HepG2 (cell line): ENCODE measurements around the gene TM4SF5. TPM values are rescaled to one million over a fixed set of nuclear protein-coding genes. Genes with fewer than 3 reads are reported as not detected.

Source experiments
- ATAC-seq: fragments of 200-7000 bp; cut with Tn5 transposase; 3 replicates; pipeline ENCODE4 v1.9.1; 2020; ENCODE audit warnings: mild to moderate bottlenecking, moderate library complexity
- BruUV-seq: library from RNA; stranded (reverse); fragments of 400-500 nt; replicated peaks from 2 replicates; lab custom pipeline; 2021; lab: Mats Ljungman, UMichigan
- CTCF ChIA-PET: fragments of 300-600 bp; formaldehyde crosslinking; extraction: SDS; loops from one replicate; lab custom pipeline; 2021; ENCODE audit warnings: low total read pairs, inconsistent platforms, low intra/inter-chr PET ratio; lab: Yijun Ruan, JAX
- POLR2A ChIA-PET: fragments of 350-600 bp; sonication (Branson Sonifier 250); formaldehyde crosslinking; loops from one replicate; lab custom pipeline; 2020; ENCODE audit warnings: antibody characterized with exemption, inconsistent platforms; lab: Yijun Ruan, JAX
- DNase-seq: peaks from one replicate; pipeline ENCODE4 v3.0.0-alpha.2; 2015; ENCODE audit warnings: low spot score
- FAIRE-seq: peaks from 3 replicates; lab custom pipeline; 2011; peaks lifted over from hg19 to GRCh38; lab: Jason Lieb, UNC
- H2AFZ ChIP-seq: one replicate; pipeline ENCODE4 v1.6.1; 2011; ENCODE audit warnings: low read length, inconsistent platforms
- H3K27ac ChIP-seq: fragments of 300-600 bp; 3 replicates; pipeline ENCODE4 v1.8.0; 2011; ENCODE audit warnings: mixed run types, mild to moderate bottlenecking, mixed read lengths, low read length, inconsistent platforms; ENCODE audit not compliant: insufficient read depth; ENCODE audit errors: extremely low read length
- H3K27me3 ChIP-seq, 2 experiments: fragments of 200-600 bp in 1 of 2; 2 replicates in 1 of 2; 3 replicates in 1 of 2; pipeline versions ENCODE4 v1.6.0 to v1.8.0; 2011; ENCODE audit warnings: low read length in 2 of 2, mild to moderate bottlenecking in 2 of 2, moderate library complexity in 2 of 2, inconsistent platforms in 1 of 2; ENCODE audit not compliant: insufficient read depth in 2 of 2, control insufficient read depth in 1 of 2
- H3K36me3 ChIP-seq, 2 experiments: fragments of 200-600 bp in 1 of 2; replicated peaks in 1 of 2; 2 replicates in 1 of 2; 3 replicates in 1 of 2; pipeline versions ENCODE4 v1.5.1 to v1.8.0; 2011; ENCODE audit warnings: low read length in 2 of 2, inconsistent platforms in 1 of 2; ENCODE audit not compliant: insufficient read depth in 2 of 2, control insufficient read depth in 1 of 2
- H3K4me1 ChIP-seq: 2 replicates; pipeline ENCODE4 v1.5.1; 2012; ENCODE audit warnings: low read length, inconsistent platforms; ENCODE audit not compliant: insufficient read depth
- H3K4me2 ChIP-seq: 2 replicates; pipeline ENCODE4 v1.6.0; 2011; ENCODE audit warnings: low read depth, low read length, inconsistent platforms
- H3K4me3 ChIP-seq, 3 experiments: fragments of 200-600 bp in 1 of 3; sonication (generic), shearing (Covaris generic) in 1 of 3; replicated peaks in 1 of 3; 2 replicates each; pipeline ENCODE4 v1.5.1; 2011 to 2016; ENCODE audit warnings: low read length in 3 of 3, inconsistent platforms in 2 of 3, low read depth in 2 of 3, mild to moderate bottlenecking in 2 of 3, control low read depth in 1 of 3, mixed read lengths in 1 of 3; ENCODE audit not compliant: insufficient read depth in 1 of 3
- H3K79me2 ChIP-seq: one replicate; pipeline ENCODE4 v1.6.1; 2011; ENCODE audit warnings: low read length, inconsistent platforms; ENCODE audit not compliant: insufficient read depth
- H3K9ac ChIP-seq: 2 replicates; pipeline ENCODE4 v1.6.0; 2011; ENCODE audit warnings: mild to moderate bottlenecking, low read depth, low read length, inconsistent platforms; ENCODE audit not compliant: insufficient read depth
- H3K9me3 ChIP-seq: 2 replicates; pipeline ENCODE4 v1.5.1; 2012; ENCODE audit warnings: mild to moderate bottlenecking, low read length
- H4K20me1 ChIP-seq: 2 replicates; pipeline ENCODE4 v1.6.0; 2011; ENCODE audit warnings: inconsistent platforms, mild to moderate bottlenecking, low read length, moderate library complexity; ENCODE audit not compliant: insufficient read depth
- ARHGAP35 ChIP-seq: sonication (generic); formaldehyde crosslinking; IDR thresholded peaks from 2 replicates; pipeline ENCODE4 v1.9.0; 2022; ENCODE audit warnings: mild to moderate bottlenecking, inconsistent platforms, moderate library complexity, missing genetic modification reagents, borderline replicate concordance
- MYNN ChIP-seq: sonication (generic); formaldehyde crosslinking; IDR thresholded peaks from 2 replicates; pipeline ENCODE4 v1.4.0; 2020; ENCODE audit warnings: mild to moderate bottlenecking, low read depth, missing genetic modification reagents
- SMC3 ChIP-seq: IDR thresholded peaks from 2 replicates; pipeline ENCODE4 v1.6.1; 2011; ENCODE audit warnings: low read length, improper control_type of control experiment
- SP1 ChIP-seq, 2 experiments: fragments of 450-650 bp in 1 of 2; sonication (generic) in 1 of 2; formaldehyde crosslinking in 1 of 2; IDR thresholded peaks; 2 replicates each; pipeline versions ENCODE4 v1.4.0 to v1.6.1; 2016 to 2020; ENCODE audit warnings: missing genetic modification reagents in 1 of 2
- ZBTB20 ChIP-seq: sonication (generic); formaldehyde crosslinking; IDR thresholded peaks from 2 replicates; pipeline ENCODE4 v1.8.1; 2023; ENCODE audit warnings: missing genetic modification reagents, low read depth, mild to moderate bottlenecking, borderline replicate concordance
- ZKSCAN5 ChIP-seq: sonication (generic); formaldehyde crosslinking; IDR thresholded peaks from 2 replicates; pipeline ENCODE4 v1.5.1; 2020; ENCODE audit warnings: mild to moderate bottlenecking, missing genetic modification reagents
- ZNF367 ChIP-seq: sonication (generic); formaldehyde crosslinking; IDR thresholded peaks from 2 replicates; pipeline ENCODE4 v1.4.0; 2020; ENCODE audit warnings: missing genetic modification reagents, borderline replicate concordance
- ZNF574 ChIP-seq: sonication (generic); formaldehyde crosslinking; IDR thresholded peaks from 2 replicates; pipeline ENCODE4 v1.4.0; 2020; ENCODE audit warnings: missing genetic modification reagents
- WGBS: methylation state at CpG from one replicate; pipeline ENCODE4 v1.1.6; 2017; ENCODE audit warnings: low lambda C conversion rate; 5-methylcytosine and 5-hydroxymethylcytosine counted together
- in situ Hi-C: cut with HindIII; loops from 2 replicates; pipeline ENCODE4 v1.10.0; 2017; ENCODE audit warnings: low pct_unique_long_range_greater_than_20kb; ENCODE audit not compliant: extremely low pct_ligation_motif_present
- intact Hi-C: fragments of 100-400 bp; cut with micrococcal nuclease; formaldehyde crosslinking; loops from one replicate; pipeline ENCODE4 v1.10.0; 2022; ENCODE audit not compliant: unreplicated experiment
- polyA plus RNA-seq, 8 experiments: library from polyadenylated mRNA; depleted of rRNA in 3 of 8; stranded (reverse) in 7 of 8; unstranded in 1 of 8; fragments of >200 nt; fragmentation: Illumina TruSeq in 4 of 8; extraction: Trizol in 4 of 8; gene quantifications; 2 replicates each; pipeline versions ENCODE4 v1.2.1 to v1.2.3, GENCODE V29; 2011 to 2016; ENCODE audit warnings: low read depth in 4 of 8, missing spikeins in 1 of 8, mixed read lengths in 1 of 8; ENCODE audit not compliant: insufficient read depth in 1 of 8
- total RNA-seq, 5 experiments: library from RNA; depleted of rRNA; stranded (reverse); fragments of >200 nt; fragmentation: Illumina TruSeq; extraction: Trizol; gene quantifications; 2 replicates each; pipeline ENCODE4 v1.2.3, GENCODE V29; 2016; ENCODE audit warnings: low read depth in 1 of 5

Gene TM4SF5
- total and polyA plus RNA-seq, 2 of the 13 experiments (the other 11 are each of a cell fraction or from before 2014, with no cell fraction given) = 30.1 to 126 TPM

DNA sequence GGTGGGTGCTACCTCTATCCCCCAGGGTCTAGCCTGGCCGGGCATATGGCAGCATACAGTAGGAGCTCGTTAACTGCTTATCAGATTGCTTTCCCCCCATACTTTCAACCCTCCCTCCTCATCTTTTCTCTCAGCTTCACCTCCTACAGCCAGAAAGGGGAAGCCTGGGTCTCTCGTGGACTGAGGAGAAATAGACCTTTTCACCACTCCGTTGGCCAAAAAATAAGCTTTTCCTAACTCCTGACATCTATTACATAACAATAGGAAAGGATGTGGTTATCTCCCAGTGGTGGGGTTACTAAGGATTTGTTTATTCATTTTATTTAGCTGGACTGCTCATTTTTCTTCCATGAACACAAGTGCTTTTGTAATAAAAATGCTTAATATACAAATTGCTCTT lies 23.0 kb upstream of the TM4SF5 start:
- no TSS peak for BruUV-seq
- intact Hi-C loops (no loop called here), in situ Hi-C loops (no loop called here)
- Histone ChIP-seq H3K4me3 (no peak overlapping the region), H2AFZ (no peak overlapping the region), H3K4me2 (no peak overlapping the region), H3K9me3 (no peaks in the 10 kb centered on the region), H3K27ac (no peak overlapping the region), H3K4me1 (peaks cover 67% of the 10 kb centered on the region), H3K79me2 (no peaks in the 10 kb centered on the region), H4K20me1 (no peaks in the 10 kb centered on the region), H3K27me3 (no peaks in the 10 kb centered on the region), H3K36me3 (no peaks in the 10 kb centered on the region), H3K9ac (no peak overlapping the region)
- no peak for TF ChIP-seq ARHGAP35 (CRISPR knock-in tag)
- no peak for TF ChIP-seq ZNF367 (CRISPR knock-in tag)
- TF ChIP-seq SP1 (IDR thresholded peaks at IDR 0.05) = no peak
- TF ChIP-seq SP1 (CRISPR knock-in tag; IDR thresholded peaks at IDR 0.05) = no peak
- TF ChIP-seq ZBTB20 (CRISPR knock-in tag) = no peak
- TF ChIP-seq ZKSCAN5 (CRISPR knock-in tag) = no peak
- no peak for TF ChIP-seq SMC3
- no peak for TF ChIP-seq MYNN (CRISPR knock-in tag)
- TF ChIP-seq ZNF574 (CRISPR knock-in tag) = no peak
- ATAC-seq = no peak
- no peak for FAIRE-seq
- WGBS = 39% methylated on average over 4 of the region's 4 CpGs
- no peak for DNase-seq
- POLR2A ChIA-PET = interaction anchor here (1.1 to 2.3 kb wide), 2 partner anchors 23 to 42 kb away, joined by 4 to 9 read pairs; partner anchors contain the start of gene TM4SF5
- CTCF ChIA-PET = no interaction called here
